Left ventricle myocardium inferior (tissue), 1 donor: Measurements from ENCODE around the gene SLC17A9. TPM values are rescaled to one million over a fixed set of nuclear protein-coding genes. Genes with fewer than 3 reads are reported as not detected.

Source experiments
- DNase-seq: peaks from one replicate; pipeline ENCODE4 v3.0.0-alpha.2; 2020
- H3K27ac ChIP-seq: fragments of 200-600 bp; replicated peaks from 2 replicates; pipeline ENCODE4 v1.8.0; 2021
- H3K27me3 ChIP-seq: fragments of 200-600 bp; 2 replicates; pipeline ENCODE4 v1.8.0; 2021; ENCODE audit warnings: low read depth
- H3K36me3 ChIP-seq: fragments of 200-600 bp; 2 replicates; pipeline ENCODE4 v1.8.0; 2021
- H3K4me1 ChIP-seq: fragments of 200-600 bp; 2 replicates; pipeline ENCODE4 v1.8.0; 2021
- H3K4me3 ChIP-seq: fragments of 200-600 bp; 2 replicates; pipeline ENCODE4 v1.8.0; 2021; ENCODE audit warnings: mild to moderate bottlenecking, moderate library complexity
- H3K9me3 ChIP-seq: fragments of 200-600 bp; replicated peaks from 2 replicates; pipeline ENCODE4 v1.8.0; 2021
- CTCF ChIP-seq: fragments of 200-600 bp; IDR thresholded peaks from 2 replicates; pipeline ENCODE4 v1.8.0; 2021; ENCODE audit warnings: antibody characterized with exemption, mild to moderate bottlenecking, borderline replicate concordance
- intact Hi-C: fragments of 100-400 bp; cut with micrococcal nuclease; formaldehyde crosslinking; loops from one replicate; pipeline ENCODE4 v1.11.0; 2022
- total RNA-seq: library from RNA; stranded (reverse); fragmentation: NEBNext Ultra II Directional; extraction: Animal tissue kit (Norgen Biotek cat#: 25700); gene quantifications from one replicate; pipeline ENCODE4 v1.2.1, GENCODE V29; 2021
- donor health status: DM: no; HTN: yes; CAD: no; lungs with severe emphysema.

Gene SLC17A9
- total RNA-seq, 1 donor from 2014 or later: 0.47 TPM

GRCh38 chr20:62982124-62983075 is 29.9 kb downstream of the SLC17A9 start:
- no peak for TF ChIP-seq CTCF
- Histone ChIP-seq H3K27ac (no peak overlapping the region), H3K36me3 (no peaks in the 10 kb centered on the region), H3K4me1 (no peaks in the 10 kb centered on the region), H3K9me3 (no peaks in the 10 kb centered on the region), H3K4me3 (no peak overlapping the region), H3K27me3 (peaks cover 97% of the 10 kb centered on the region)
- DNase-seq: no peak
- intact Hi-C loops: no loop called here

DNA sequence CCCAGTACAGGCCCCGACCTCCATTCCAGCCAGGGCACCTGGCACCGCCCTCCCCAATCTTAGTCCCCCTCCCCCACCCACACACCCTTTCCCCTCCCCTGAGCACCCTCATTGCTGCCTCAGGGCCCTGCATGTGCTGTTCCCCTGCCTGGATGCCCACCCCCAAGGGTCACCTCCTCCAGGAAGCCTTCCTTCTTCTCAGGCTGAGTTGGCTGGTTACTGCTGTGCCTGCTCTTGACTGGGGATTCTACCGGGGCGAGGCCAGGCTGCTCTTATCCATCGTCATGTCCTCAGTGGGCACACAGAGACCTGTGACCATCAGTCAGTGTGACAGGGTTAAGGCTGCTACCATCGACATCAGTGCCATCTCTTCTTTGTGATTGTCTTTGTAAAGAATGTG is 30.7 kb downstream of the SLC17A9 start:
- intact Hi-C loops: no loop called here
- Histone ChIP-seq H3K9me3 (no peaks in the 10 kb centered on the region), H3K27ac (no peak overlapping the region), H3K4me1 (no peaks in the 10 kb centered on the region), H3K27me3 (peaks cover 97% of the 10 kb centered on the region), H3K4me3 (no peak overlapping the region), H3K36me3 (no peaks in the 10 kb centered on the region)
- no peak for TF ChIP-seq CTCF
- no peak for DNase-seq

- no peak for TF ChIP-seq CTCF
- no peak for DNase-seq
- Histone ChIP-seq H3K36me3 (no peaks in the 10 kb centered on the region), H3K27me3 (peaks cover 96% of the 10 kb centered on the region), H3K4me3 (no peak overlapping the region), H3K27ac (peak overlapping the region; percentile 40), H3K9me3 (no peaks in the 10 kb centered on the region), H3K4me1 (no peaks in the 10 kb centered on the region)
- intact Hi-C loops: no loop called here
These were observed 32.3 kb downstream of the SLC17A9 start for GRCh38 chr20:62984666-62985443.

DNA sequence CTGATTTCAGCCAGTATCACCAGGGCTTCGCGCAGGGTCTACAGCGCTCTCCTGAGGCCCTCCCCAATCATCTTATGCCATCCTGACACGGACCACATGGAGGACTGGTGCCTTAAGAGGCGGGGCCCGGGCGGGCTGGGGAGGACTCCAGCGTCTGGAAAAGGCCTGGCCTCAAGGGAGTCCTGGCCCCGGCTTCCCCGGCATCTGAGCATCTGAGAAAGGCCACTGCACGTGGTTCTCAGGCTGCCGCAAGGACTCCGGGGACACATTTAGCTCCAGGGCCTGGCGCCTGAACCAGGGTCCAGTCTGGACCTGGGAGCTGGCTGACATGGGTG is 32.9 kb downstream of the SLC17A9 start:
- peaks cover 94% of the 10 kb centered on the region for H3K27me3 ChIP-seq
- TF ChIP-seq CTCF: no peak
- intact Hi-C loops: no loop called here

DNA sequence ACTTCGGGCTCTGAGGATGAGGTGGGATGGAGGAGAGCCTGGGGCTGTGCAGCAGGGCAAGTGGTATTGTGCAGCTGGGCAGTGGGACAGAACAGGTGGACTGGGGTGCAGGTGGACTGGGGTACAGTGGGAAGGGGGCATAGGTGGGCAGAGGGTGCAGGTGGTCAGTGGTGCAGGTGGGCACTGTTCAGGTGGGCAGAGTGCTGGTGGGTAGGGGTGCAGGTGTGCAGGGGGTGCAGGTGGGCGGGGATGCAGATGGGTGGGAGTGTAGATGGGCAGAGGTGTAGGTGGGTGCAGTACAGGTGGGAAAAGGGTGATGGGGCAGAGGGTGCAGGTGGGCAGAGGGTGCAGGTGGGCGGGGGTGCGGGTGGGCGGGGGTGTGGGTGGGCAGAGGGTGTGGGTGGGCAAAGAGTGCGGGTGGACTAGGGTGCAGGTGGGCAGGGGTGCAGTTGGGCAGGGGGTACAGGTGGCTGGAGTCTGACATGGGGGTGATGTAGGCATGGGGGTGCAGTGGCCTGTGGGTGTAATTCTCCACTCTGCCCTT is 33.8 kb downstream of the SLC17A9 start:
- H3K9me3 ChIP-seq: no peaks in the 10 kb centered on the region
- DNase-seq: no peak
- H3K4me3 ChIP-seq: no peak overlapping the region
- TF ChIP-seq CTCF: no peak
- peaks cover 94% of the 10 kb centered on the region for H3K27me3 ChIP-seq
- no peaks in the 10 kb centered on the region for H3K36me3 ChIP-seq
- intact Hi-C loops: no loop called here
- H3K4me1 ChIP-seq: no peaks in the 10 kb centered on the region
- no peak overlapping the region for H3K27ac ChIP-seq

More for the DNA sequence above, 32.9 kb downstream of the SLC17A9 start:
- Histone ChIP-seq H3K36me3 (no peaks in the 10 kb centered on the region), H3K27ac (peak overlapping the region; percentile 40), H3K9me3 (no peaks in the 10 kb centered on the region), H3K4me3 (no peak overlapping the region), H3K4me1 (no peaks in the 10 kb centered on the region)
- peak; percentile 45 for DNase-seq
